Dedifferentiated amniotic fluid mesenchymal stem cell (primary cell): ENCODE measurements around the gene NOL4L.

Experiments used
- DNase-seq: peaks from one replicate; pipeline ENCODE4 v3.0.0-alpha.2; 2016; ENCODE audit errors: extremely low spot score

The NOL4L gene

DNA sequence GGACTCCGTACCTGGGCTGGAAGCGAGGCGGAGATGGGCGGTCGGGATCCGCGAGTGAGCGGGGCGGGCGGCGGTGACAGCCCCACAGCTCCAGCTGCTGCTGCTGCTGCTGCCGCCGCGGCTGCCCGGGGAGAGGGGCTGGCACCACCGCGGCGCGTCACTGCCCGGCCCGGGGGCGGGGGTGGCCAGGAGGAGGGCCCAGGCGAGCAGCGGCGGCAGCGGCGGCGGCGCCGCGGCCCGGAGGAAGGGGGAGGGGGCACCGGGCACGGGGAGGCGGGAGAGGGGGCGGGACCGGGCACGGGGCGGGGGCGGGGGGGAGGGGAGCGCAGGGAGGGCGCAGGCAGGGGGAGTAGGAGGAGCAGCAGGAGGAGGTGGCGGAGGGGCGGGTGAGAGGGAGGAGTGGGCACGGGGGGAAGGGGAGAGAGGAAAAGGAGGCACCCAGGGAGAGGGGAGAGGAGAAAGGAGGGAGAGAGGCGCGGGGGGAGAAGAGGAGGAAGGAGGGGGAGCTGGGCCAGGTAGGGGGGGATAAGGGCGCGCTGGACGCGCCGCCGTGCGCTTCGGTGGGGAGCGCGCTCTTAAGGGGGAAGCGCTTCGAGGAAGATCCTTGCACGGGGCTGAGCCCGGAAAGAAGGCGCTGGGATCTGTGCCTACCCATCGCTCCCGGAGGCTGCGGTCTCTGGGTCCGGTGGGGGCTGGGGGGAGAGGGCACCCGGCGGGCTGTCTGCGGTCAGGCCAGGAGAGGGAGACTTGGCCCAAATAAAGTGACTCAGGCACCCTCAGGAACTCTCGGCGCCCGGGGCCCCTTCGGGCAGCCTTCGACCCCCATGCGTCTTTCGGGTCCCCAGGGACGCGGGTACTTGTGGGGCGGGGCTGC lies 101.5 kb downstream of the NOL4L start:
- DNase-seq = peak; percentile 45

DNA sequence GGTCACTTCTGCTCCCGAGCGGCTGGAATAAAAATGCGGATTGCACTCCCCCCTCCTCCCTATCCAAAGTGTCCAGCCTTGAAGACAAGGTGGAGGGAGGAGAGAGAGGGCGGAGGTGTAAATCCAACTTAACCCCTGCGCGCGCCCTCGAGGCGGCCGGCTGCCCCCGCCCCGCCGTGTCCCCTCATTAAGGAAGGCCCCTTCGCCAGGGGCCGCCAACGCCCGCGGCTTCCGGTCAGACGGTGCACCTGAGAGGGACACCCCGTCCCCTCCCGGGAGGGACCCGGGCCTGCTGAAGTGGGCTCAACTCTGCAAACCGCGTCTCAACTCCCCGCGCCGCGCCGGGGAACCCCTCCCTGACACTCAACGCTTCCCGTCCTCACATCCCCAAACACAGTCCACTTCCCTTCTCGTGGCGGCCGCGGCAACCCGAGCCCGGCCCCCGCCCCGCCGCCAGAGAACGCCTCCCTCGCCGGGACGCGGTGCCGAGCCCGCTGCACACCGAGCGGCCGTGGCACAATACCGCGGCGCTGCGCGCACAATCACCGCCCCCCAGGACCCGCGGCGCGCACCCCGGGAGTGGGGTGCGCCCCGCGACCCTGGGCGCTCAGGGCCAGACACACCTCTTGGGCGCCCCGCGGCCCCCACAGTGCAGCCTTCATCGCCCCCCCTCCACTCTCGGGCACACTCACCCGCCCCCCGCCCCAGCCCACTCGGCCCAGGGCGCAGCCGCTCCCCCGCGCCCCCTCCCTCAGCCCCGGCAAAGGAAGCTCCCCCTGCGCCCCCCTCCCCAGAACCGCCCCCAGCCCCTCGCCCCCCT lies 102.5 kb downstream of the NOL4L start:
- DNase-seq = no peak

DNA sequence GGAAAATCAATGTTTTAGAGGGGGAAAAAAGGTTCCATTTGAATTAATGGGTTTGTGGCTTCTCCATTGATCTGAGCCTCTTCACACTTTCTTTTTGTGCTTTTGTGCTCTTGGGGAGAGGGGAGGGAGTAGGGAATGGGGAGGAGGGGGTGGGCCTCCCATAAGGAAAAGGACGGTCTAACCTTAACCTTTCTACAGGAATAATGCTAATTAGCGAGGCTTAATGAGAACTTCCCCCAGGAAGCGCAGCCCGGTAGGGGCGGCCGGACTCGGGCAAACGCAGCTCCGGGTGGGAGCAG lies 103.0 kb downstream of the NOL4L start:
- DNase-seq = no peak

DNA sequence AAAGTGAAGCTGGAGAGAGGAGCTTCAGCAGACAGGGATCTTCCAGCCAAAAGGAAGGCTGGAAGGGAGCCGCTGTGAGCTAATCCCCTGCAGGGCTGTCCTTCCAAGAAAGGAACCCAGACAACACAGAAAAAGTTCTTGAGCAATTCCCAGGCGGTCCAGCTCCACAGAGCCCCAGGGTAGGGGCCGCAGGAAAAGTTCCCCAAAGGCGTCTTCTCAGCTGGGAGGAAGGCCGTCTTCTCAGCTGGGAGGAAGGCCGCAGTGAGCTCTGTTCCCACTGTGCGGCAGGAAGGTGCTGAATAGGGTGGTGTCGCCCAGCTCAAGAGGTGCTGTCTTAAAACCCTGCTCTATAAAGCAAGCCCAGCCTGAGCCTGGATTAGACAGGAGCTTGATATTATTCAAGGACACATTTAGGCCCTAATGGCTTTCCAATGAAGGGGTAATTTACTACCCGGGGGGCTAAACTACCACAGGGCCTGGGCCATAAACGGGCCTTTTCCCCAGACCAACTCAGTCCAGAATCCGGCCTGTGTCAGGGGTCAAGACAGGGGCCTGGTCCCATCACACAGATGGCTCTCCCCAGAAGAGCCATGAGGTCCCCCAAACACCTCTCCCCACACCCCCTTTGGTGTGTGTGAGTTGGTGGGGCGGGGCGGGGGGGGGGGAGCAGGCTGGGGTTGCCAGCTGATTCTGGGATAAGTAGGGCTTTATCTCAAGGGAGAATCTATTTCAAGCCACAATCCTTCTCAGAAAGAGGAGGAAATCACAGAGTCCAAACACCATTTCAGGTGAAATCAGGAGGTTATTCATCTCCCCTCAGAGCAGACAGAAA lies 103.6 kb downstream of the NOL4L start:
- DNase-seq = no peak

DNA sequence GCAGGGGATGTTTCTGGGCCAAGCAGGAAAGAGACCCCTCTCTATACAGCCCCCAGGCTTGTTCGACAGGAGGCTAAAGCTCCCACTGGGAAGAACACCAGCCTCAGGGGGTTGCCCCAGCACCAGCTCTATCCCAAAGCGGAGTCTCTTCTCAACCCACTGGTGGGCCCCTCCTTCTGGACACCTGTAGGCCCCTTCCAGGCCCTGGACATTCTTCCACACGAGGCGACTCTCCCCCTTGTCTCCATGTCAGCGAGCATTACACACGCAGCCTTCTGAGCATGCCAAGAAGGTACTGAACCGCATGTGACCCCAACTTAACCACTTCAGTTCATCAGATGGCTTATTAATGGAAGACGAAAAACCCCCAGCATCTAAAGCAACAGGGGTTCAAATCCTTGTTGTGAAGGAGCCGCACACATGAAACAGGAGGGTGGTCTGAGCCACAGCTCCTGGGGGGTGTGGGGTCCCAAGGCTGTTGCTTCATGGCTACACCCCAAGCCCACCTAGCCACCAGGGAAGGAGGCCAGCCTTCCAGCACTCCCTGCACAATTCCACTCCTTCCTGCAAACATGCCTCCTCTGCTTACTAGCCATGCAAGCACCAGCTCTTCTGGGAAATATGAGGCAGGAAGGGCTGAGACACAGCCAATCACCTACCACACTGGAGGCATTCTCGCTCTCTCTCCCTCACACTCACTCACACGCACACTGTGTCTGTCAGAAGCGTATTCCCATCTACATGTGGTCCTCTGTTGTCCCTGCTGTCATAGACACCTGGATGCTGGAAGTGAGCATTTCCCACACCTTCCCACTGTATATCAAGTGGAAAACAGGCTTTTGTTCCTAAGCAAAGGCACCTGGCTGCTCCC lies 104.5 kb downstream of the NOL4L start:
- no peak for DNase-seq

DNA sequence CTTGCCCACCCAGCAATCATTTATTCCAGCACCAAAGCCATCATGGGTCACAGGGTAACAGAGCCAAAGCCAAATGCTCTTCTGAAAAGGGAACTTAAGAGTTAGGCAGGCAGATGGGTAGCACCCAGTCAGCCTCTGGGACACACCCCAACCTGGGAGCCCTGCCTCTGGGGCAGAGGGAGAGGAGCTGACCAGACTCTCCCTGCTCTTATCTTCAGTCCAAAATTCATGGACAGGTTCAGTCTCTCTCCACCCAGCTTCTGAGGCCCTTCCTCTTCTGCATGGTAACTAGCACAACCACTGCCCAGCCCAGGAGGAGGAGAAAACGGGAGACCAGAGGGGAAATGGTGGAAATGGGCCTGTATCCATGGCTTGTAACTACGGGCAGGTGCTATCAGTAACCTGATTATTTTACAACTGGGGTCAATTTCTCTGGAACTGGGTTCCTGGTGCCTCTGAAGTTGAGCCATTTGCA lies 105.4 kb downstream of the NOL4L start:
- no peak for DNase-seq

DNA sequence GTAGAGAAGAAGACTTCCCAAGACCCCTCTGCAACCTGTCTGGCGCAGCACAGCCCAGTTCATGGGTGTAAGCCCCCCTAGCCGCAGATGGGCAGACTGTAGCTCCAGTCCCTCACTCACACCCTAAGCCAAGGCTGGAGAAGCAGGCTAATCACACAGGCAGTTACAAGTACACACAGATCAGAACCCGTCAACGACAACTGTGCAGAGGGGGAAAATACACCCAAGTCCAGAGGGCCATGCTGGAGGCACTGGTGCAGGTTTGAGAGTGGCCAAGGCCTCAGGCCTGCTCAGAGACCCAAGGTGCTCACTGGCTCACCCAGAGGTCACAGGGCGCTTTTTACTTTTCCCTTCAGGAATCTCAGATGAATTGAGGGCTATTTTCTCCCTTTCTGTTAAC lies 106.1 kb downstream of the NOL4L start:
- DNase-seq = no peak

DNA sequence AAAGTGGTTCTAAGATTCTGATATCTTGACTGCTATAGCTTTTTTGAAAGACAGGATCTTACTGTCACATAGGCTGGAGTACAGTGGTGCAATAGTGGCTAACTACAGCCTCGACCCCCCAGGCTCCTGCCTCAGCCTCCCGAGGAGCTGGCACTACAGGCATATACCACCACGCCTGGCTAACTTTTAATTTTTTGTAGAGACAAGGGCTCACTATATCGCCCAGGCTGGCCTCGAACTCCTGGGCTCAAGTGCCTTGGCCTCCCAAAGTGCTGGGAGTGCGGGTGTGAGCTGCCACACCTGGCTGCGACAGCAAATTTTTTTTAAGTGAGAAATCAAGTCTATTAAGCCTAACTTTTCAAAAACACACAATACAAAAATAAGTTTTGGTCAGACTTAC lies 106.6 kb downstream of the NOL4L start:
- no peak for DNase-seq

DNA sequence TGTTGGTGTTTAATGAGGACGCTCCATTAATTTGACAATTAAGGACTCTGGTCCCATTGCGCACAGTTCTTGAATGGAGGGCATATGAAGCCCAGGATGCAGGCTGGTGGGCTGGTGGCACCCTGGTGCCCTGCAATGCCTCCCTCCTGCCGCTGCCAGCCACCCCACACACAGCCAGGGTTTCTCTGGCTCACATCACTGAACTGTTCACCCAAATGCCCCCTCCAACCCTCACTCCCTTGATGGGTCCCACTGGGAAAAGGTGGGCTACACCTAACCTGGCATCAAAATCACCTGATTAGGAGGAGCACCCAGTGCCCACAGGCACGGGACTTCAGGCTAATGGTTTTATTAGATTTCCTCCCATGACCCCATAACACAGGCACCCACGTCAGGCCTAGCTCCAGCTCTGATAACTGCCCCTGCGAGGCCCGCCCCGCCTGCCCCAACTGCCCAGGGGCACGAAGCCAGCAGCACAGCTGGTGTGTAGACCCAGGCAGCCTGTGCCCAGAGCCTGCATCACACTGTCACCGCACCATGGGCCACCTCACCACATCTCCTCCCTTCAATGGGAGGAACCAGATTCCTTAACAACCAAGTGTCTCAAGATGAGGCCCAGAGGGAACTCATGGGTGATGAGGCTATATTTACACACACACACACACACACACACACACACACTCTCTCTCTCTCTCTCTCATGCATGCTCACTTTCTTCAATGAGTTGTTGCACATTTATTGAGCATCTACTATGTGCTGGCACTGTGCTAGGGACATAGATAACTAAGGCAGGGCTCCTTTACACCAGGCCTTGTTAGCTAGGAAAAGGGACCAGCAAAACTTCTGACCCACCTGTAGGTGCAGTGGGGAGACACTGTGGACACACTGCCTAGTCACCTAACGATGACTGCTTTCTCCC lies 107.3 kb downstream of the NOL4L start:
- DNase-seq = no peak

DNA sequence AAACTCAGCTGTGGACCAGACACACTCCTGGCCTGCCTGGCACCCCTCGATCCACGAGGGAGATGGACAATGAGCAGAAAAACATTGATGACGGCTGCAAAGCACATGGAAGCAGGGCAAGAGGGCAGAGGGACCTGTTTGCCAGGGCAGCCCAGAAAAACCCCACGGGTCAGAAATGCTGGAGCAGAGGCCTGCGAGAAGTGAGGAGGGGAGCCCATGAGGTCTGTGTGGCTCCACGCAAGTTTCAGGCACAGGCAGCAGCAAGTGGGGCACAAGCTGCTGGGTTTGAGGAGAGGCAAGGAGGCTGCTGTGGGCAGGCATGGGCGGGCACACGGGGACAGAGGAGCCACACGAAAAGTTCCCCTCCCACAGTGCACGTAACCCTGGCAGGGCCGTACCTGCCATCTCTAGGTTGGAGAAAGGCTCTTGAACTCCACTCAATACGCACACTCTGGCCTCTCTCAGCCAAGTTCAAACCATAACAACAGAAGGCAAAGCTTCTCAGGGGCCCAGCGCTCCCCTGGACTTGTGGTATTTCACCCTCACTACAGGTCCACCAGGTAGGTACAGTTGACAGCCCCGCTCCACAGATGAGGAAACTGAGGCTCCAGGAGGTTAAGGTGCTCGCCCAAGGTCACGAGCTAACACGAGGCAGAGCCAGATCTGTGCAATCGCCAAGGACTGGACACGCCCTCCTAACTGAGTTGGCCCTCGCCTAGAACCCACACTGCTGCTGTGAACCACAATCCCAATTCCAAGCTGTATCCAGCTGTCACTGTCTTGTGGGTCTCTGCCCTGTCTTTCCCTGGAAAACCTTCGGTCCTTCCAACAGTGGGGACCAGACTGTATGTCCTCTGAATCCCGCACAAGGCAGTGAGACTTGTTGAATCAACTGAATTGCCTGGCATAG lies 108.2 kb downstream of the NOL4L start:
- no peak for DNase-seq

DNA sequence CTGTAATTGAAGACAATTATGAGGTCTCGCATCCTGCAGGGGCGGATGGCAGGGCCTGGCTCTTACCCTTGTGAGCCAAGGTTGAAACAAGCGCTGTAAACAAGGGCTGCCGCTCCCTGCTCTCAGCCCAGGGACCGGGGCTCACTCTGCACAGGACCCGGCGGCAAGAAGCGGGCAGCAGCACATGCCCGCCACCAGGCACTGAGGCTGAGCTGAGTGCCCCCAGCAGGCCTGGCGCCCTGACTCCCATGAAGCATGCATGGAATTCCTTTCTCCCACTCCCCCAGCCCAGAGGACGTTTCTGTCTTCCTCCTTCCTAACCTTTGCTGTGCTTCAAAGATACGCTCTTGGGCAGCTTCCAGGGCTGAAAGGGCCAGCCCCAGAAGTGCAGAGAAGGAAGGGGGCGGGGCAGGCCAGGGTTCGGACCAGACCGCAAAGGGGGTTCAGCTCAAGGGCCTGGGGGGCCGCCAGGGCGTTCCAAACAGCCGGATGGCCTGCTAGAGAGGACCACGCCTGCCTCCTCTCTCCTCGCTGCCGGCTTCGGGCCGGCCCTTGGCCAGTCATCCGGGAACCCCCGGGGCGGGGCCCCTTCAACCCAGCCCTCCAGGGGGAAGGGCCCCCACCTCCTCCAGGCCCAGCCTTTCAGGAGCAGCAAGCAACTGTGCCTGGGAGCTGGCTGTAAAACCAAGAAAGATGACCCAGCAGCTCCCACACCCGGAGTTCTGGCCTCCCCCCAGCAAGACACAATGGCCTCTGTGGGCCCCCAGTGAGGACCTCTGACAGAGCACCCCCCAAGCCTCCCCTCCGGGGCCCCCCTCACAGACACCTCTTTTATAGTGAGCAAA lies 109.9 kb downstream of the NOL4L start:
- DNase-seq = peak; percentile 75

DNA sequence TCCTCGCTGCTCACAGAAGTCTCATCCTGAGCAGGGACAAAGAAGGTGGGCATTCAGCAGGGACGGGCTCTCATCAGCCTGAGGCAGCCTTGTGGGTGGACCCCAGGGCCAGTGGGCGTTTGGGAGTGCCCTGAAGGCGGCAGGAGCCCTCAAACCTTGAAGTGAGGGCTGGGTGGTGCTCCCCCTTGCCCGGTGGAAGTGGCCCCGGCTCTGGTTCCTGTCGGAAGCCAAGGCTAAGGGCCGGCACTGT lies 110.5 kb downstream of the NOL4L start:
- no peak for DNase-seq

DNA sequence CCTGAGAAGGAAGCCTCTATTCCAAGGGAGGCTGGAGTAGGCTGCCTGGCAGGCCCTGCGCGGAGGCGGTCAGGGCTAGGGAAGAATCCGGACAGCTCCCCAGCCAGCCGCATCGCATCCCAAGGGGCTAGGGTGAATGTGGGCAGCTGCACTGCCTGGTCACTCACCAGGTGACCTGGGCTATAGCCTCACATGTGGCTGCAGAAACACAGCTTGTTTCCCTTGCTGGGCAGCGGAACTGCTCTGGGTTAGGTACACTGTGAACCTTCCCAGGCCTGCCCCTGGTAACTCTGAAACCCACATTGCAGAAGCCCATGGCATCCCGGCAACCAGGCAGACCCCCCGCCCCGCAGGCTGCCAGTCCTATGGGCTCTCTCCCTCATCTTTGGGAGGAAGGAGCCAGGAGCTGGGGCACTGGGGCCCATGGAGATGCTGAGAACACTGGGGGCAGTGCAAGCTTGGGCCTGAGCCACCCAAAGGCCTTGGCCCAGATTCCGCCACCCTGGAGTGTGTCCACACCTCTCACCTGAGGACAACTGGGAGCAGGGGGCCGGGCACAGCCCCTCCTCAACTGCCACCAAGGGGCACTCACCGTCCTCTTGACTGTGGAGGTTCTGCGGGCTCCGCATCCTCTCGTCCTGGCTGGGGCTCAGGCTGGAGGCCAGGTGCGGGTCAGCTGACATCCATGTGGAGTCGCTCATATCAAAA lies 111.0 kb downstream of the NOL4L start:
- no peak for DNase-seq

DNA sequence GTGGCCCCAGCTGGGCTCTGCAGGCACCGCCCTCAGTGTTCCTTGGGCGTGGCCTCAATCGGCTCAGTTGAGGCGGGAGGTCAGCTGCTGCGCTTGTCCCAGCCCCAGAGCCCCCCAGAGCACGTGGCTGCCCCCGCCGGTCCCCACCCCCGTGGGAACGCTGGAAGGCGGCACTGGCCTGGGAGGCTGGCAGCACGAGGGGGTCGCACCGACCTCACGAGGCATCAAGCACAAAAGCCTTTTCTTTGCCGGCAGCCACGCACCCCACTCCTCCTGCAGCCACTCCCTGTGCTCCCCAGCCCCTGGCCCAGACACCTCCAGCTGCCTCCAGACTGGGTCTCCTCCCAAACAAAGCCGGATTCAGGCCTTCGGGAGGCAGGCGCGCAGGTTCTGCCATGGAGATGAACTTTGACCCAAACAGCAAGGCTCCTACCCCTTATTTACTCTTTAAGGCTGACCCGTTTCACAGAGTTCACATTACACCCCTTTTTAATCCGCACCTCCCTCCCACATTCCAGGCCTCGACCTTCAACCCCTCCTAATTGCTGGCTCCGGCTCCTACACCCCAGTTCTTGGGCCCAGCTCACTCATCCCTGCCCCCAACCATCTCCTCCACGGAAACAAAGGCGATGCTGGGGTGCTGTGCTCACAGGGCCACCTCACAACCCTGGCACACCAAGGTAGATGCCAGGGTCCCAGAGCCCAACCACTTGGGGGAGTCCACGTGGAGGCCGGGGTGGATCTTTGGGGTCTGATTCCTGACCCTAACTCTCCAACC lies 111.7 kb downstream of the NOL4L start:
- DNase-seq = no peak

DNA sequence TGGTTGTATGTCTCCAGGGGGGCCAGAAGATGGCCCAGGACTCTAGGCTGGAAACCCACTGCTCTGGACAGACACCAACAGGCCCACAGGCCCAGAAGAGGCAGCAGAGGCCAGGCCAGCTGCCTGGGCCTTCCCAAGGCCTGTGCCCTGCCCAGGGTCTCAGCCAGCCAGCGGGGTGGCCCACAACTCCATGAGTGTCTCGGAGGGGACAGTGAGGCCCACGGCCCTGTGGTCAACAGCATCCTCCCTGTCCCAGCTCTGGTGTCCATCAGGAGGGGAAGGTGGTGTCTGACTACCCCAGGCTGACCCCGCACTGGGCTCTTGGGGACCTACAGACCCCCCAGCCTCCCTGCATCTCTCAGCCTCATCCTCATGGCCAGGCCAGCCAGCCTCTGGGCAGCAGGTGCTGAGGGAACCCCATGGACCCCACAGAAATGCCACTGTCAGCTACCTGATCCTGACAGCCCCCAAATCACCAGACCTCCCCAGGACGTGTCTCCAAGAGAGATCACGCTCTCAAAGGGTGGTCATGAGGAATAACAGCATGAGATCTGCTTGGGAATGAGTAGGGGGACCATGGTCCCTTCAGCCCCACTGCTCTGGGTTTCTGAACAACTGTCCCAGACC lies 112.4 kb downstream of the NOL4L start:
- DNase-seq = no peak

DNA sequence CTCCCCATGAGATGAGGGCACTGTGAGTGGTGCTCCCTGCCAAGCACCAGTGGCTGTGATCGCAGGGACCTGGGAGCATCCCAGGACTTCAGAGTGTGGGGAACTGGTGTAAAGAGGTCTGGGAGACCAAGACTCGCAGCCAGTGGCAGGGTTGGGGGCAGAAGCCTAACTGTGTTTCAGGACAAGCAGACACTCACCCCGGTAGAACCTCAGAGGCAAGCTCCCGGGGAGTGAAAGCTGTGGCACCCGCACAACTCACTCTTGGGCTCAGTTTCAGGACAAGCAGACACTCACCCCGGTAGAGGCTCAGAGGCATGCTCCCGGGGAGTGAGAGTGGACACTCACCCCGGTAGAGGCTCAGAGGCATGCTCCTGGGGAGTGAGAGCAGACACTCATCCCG lies 114.2 kb downstream of the NOL4L start:
- DNase-seq = no peak
